Activated naive CD4-positive, alpha-beta T cell treated with anti-CD3 and anti-CD28 coated beads for 36 hours (primary cell): Measurements from ENCODE around the gene PTPRM. TPM values are rescaled to one million over a fixed set of nuclear protein-coding genes. Genes with fewer than 3 reads are reported as not detected.

Source experiments
- CTCF ChIA-PET: fragments of 350-600 bp; sonication (Branson Sonifier 250); formaldehyde crosslinking; loops from one replicate; lab custom pipeline; 2021; ENCODE audit warnings: antibody characterized with exemption; lab: Charles Lee
- DNase-seq: peaks from one replicate; pipeline ENCODE4 v3.0.0-alpha.2; 2020
- H3K27ac Mint-ChIP-seq: one replicate; pipeline ENCODE4 v1.8.0; 2021; ENCODE audit warnings: mild to moderate bottlenecking, mixed read lengths
- H3K27me3 Mint-ChIP-seq: one replicate; pipeline ENCODE4 v1.8.0; 2021; ENCODE audit warnings: low read depth, mixed read lengths
- H3K36me3 Mint-ChIP-seq: one replicate; pipeline ENCODE4 v1.8.0; 2021; ENCODE audit warnings: low read depth, mixed read lengths
- H3K4me1 Mint-ChIP-seq: one replicate; pipeline ENCODE4 v1.8.0; 2021; ENCODE audit warnings: low read depth, mixed read lengths
- H3K4me3 Mint-ChIP-seq: one replicate; pipeline ENCODE4 v1.8.0; 2021; ENCODE audit warnings: mild to moderate bottlenecking, moderate library complexity, mixed read lengths
- H3K9me3 Mint-ChIP-seq: one replicate; pipeline ENCODE4 v1.8.0; 2021; ENCODE audit warnings: mixed read lengths
- intact Hi-C: fragments of 100-400 bp; cut with micrococcal nuclease; formaldehyde crosslinking; loops from one replicate; pipeline ENCODE4 v1.15.1; 2023
- total RNA-seq, 2 experiments: library from RNA; stranded (reverse); gene quantifications; one replicate each; pipeline ENCODE4 v1.2.3, GENCODE V29; 2021

PTPRM gene
- total RNA-seq, 2 experiments from 2014 or later: 4.3 to 6.1 TPM

DNA sequence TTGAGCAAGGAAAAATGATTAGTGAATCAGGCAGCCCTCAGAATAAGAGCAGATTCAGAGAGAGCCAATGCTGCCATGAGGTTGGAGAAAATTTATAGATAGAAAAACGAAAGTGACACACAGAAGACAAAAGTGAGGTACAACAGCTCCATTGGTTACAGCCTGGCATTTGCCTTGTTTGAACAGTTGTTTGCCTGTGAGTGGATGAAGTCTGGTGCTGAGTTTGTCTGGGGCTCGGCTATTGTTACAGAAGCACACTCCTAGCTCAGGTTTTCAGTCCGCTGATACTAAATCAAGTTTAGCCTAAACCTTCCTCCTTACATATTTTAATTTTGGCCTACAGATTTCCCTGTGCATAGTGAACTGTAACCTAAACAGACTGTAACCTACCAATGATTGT, 654.3 kb downstream of the PTPRM start:
- peaks cover 2% of the 10 kb centered on the region for H3K27me3 Mint-ChIP-seq
- no peaks in the 10 kb centered on the region for H3K9me3 Mint-ChIP-seq
- no peak overlapping the region for H3K4me3 Mint-ChIP-seq
- H3K4me1 Mint-ChIP-seq: no peaks in the 10 kb centered on the region
- DNase-seq: no peak
- H3K27ac Mint-ChIP-seq: no peak overlapping the region
- CTCF ChIA-PET: no interaction called here
- intact Hi-C loops: no loop called here
- H3K36me3 Mint-ChIP-seq: no peaks in the 10 kb centered on the region

DNA sequence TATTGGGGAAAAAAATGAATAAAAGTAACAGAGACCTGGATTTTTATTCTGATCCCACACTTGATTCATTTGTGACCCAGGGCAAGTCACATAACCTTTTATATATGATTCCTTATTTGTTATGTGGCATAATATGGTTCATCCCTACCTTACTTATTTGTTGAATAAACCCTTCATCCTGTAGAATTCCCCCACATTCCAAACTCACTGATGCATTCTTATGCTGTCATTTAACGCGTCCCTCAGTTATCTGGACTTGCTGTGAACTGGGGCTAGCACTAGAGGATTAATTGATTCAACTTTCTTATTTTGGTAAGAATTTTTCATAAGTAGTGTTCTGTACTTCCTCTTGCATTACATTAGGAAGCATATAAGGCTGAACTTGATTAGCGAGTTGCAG, 657.5 kb downstream of the PTPRM start:
- Mint-ChIP-seq H3K9me3 (no peaks in the 10 kb centered on the region), H3K27me3 (no peaks in the 10 kb centered on the region), H3K36me3 (no peaks in the 10 kb centered on the region), H3K4me3 (no peak overlapping the region), H3K27ac (no peak overlapping the region), H3K4me1 (no peaks in the 10 kb centered on the region)
- CTCF ChIA-PET: no interaction called here
- no peak for DNase-seq
- intact Hi-C loops: no loop called here

DNA sequence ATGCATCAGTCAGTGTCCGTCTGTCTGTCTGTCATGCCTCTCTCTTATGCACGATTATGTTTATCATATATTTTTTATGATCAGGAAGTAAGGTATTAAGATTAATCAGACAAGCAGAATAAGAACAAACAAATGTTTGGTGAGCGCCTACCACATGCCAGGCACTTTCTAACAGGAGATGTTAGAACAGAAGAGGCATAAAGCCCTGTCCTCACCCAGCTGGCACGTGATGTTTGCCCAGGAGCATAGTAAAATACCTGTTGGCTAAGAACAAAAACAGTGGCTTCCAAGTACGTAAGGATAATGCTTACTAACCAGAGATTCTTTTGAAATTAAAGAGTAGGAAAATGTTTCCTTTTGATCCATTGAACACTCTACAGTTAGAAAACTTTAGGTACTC, 661.9 kb downstream of the PTPRM start:
- Mint-ChIP-seq H3K4me3 (no peak overlapping the region), H3K9me3 (no peaks in the 10 kb centered on the region), H3K36me3 (no peaks in the 10 kb centered on the region), H3K4me1 (no peaks in the 10 kb centered on the region), H3K27ac (no peak overlapping the region), H3K27me3 (no peaks in the 10 kb centered on the region)
- no peak for DNase-seq
- CTCF ChIA-PET: no interaction called here
- intact Hi-C loops: no loop called here

DNA sequence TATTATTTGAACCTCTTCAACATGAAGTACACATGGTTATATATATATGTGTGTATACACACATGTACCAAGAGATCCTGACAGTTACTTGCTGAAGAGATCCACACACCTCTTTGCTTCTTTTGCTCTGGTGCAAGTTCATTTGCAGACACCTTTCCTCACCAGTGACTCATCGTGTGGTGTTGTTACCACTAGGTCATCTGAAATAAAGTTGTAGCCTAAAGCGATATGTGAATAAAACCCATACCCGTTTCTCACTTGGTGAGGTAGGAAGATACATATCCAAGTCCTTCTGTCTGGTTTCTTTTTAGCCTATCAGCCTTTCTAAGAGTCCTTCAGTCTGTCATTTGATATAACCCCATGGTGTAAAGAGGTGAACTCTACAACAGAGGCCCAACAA, 662.7 kb downstream of the PTPRM start:
- CTCF ChIA-PET: no interaction called here
- Mint-ChIP-seq H3K4me1 (no peaks in the 10 kb centered on the region), H3K9me3 (no peaks in the 10 kb centered on the region), H3K4me3 (no peak overlapping the region), H3K36me3 (no peaks in the 10 kb centered on the region), H3K27me3 (no peaks in the 10 kb centered on the region), H3K27ac (no peak overlapping the region)
- DNase-seq: no peak
- intact Hi-C loops: no loop called here

DNA sequence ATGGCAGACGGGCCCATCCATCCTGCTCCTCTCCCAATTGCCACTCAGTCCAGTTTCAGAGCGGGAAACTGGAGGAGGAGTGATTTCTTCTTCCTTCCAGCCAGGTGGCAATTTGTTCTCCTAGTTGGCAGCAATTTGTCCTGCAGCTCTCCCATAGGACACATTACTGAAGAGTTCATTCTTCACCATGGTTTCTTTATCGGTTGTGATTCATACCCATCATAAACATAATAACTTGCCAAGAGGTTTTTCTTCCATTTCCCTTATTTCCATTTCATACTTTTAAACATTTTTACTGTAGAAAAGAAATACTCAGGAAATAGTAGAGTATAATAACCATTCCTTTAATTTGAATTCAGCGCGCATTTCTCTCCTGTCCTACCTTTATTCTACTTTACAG, 664.2 kb downstream of the PTPRM start:
- Mint-ChIP-seq H3K36me3 (no peaks in the 10 kb centered on the region), H3K4me1 (no peaks in the 10 kb centered on the region), H3K4me3 (no peak overlapping the region), H3K9me3 (no peaks in the 10 kb centered on the region), H3K27ac (no peak overlapping the region), H3K27me3 (no peaks in the 10 kb centered on the region)
- intact Hi-C loops: no loop called here
- no peak for DNase-seq
- CTCF ChIA-PET: no interaction called here

DNA sequence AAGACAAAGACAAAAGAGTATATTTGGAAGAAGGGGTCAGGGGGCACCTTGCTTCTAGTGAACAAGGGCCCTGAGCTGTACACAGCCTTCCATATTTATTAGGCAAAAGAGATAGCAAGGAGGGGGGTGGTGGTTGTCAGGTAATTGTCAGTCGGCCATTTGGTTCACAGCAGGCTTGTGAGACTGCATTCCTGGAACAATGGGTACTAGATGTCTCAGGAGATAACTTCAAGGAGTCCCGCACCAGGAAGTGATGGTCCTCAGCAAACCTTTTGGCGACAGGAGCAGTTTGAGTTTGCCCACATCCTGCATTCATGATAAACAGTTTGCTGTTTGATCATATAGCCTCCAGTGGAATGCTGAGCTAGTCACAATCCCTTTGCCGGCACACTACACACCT, 665.7 kb downstream of the PTPRM start:
- no peaks in the 10 kb centered on the region for H3K27me3 Mint-ChIP-seq
- no peak for DNase-seq
- H3K27ac Mint-ChIP-seq: no peak overlapping the region
- CTCF ChIA-PET: no interaction called here
- H3K4me1 Mint-ChIP-seq: no peaks in the 10 kb centered on the region
- H3K36me3 Mint-ChIP-seq: peaks cover 1% of the 10 kb centered on the region
- intact Hi-C loops: no loop called here
- H3K4me3 Mint-ChIP-seq: no peak overlapping the region
- peaks cover under 1% of the 10 kb centered on the region for H3K9me3 Mint-ChIP-seq

DNA sequence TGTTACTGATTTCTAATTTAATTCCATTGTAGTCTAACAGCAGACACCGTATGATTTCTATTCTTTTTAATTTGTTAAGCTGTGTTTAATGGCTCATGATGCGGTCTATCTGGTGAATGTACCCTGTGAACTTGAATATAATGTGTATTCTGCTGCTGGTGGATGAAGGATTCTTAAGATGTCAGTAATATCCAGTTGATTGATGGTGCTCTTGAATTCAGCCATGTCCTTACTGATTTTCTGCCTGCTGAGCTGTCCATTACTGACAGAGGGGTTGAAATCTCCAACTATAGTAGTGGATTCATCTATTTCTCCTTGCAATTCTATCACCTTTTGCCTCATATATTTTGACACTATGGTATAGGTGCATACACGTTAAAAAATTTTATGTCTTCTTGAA, 668.8 kb downstream of the PTPRM start:
- DNase-seq: no peak
- Mint-ChIP-seq H3K36me3 (peaks cover 1% of the 10 kb centered on the region), H3K4me1 (no peaks in the 10 kb centered on the region), H3K9me3 (peaks cover 1% of the 10 kb centered on the region), H3K27ac (no peak overlapping the region), H3K4me3 (no peak overlapping the region), H3K27me3 (no peaks in the 10 kb centered on the region)
- CTCF ChIA-PET: no interaction called here
- intact Hi-C loops: no loop called here

DNA sequence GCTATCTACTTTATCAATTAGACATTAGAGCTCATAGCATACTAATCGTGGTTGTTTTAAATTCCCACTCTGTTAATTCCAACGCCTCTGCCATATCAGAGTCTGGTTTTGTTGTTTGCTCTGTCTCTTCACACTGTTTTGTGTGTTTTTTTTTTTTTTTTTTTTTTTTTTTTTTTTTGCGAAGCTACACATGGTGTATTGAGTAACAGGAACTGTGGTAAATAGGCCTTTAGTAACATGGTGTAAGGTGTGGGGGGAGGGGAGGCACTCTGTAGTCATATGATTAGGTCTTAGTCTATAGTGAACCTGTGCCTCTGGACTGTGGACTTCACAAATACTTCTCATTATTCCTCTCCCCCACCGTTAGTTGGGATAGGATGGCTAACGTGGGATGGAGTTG, 671.4 kb downstream of the PTPRM start:
- intact Hi-C loops: no loop called here
- peaks cover 1% of the 10 kb centered on the region for H3K9me3 Mint-ChIP-seq
- DNase-seq: no peak
- H3K27ac Mint-ChIP-seq: no peak overlapping the region
- no peaks in the 10 kb centered on the region for H3K4me1 Mint-ChIP-seq
- peaks cover 2% of the 10 kb centered on the region for H3K27me3 Mint-ChIP-seq
- peaks cover 1% of the 10 kb centered on the region for H3K36me3 Mint-ChIP-seq
- CTCF ChIA-PET: interaction anchor here (0.9 kb wide), 1 partner anchor 148 kb away, joined by 5 read pairs; no protein-coding TSS in a partner anchor
- no peak overlapping the region for H3K4me3 Mint-ChIP-seq

DNA sequence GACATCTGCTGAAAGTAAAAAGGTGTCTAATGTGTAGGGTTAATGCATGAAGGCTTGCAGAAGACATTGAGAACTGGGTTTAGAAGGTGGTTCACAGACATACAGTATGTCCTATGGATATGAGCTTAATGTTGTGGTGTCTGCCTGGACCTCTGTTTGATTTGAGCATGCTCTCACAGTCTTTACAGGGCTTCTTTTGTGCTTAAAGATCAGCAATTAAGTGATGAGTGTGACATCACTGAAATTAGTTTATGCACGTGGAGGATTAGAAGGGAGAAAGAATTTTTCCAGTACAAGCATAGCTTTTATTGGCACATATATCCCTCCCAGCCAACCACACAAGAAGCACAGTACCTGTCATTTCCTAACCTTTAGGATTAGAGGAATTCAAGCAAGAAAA, 674.6 kb downstream of the PTPRM start:
- H3K4me3 Mint-ChIP-seq: no peak overlapping the region

DNA sequence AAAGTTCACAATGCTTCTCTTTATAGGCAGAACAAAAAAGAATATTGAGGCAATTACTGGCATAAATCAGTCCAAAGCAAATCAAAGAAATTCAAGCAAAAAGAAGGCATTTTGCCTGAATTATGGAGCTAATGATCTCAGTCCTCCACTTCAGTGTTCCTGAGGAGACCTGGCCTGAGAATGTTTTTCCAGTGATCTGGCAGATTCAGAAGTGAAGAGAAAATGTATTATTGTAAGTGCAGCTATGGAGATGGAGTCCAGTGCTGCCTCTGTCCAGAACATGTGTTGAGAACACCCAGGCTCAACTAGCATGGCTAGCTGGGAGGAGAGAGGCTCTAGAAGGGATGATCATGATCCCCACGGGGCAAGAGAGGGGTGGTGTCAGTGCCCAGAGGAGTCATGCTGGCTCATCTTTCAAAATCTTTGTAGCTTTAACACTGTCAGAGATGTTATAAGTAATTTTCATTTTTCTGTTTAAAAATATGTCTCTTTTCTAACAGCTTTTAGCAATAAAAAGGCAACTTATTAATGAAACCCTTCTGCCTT, 675.1 kb downstream of the PTPRM start:
- no peak overlapping the region for H3K27ac Mint-ChIP-seq
- H3K9me3 Mint-ChIP-seq: peaks cover 1% of the 10 kb centered on the region
- intact Hi-C loops: no loop called here
- H3K4me3 Mint-ChIP-seq: no peak overlapping the region
- DNase-seq: no peak
- H3K4me1 Mint-ChIP-seq: no peaks in the 10 kb centered on the region
- H3K27me3 Mint-ChIP-seq: peaks cover 2% of the 10 kb centered on the region
- H3K36me3 Mint-ChIP-seq: no peaks in the 10 kb centered on the region
- CTCF ChIA-PET: no interaction called here

More for the DNA sequence above, 674.6 kb downstream of the PTPRM start:
- Mint-ChIP-seq H3K4me1 (no peaks in the 10 kb centered on the region), H3K9me3 (peaks cover 1% of the 10 kb centered on the region), H3K27me3 (peaks cover 2% of the 10 kb centered on the region), H3K27ac (no peak overlapping the region), H3K36me3 (peaks cover 1% of the 10 kb centered on the region)
- CTCF ChIA-PET: no interaction called here
- intact Hi-C loops: no loop called here
- no peak for DNase-seq

DNA sequence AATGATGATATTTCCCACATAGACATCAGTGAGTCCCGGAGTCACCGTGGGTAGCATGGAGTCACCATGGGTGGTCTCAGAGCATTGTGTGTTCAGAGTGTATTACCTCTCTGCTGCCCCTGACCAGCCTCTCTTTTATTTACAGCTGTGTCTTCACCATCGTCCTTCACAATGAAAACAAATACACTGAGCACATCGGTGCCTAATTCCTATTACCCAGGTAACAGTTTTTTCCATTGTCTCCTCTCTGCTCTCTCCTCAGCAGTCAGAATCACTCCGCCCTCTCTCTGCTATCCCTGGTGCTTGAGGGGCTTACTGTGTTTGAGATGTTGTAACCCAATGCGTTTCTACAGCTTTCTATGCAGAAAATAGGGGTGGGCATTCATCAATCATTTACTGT, 680.6 kb downstream of the PTPRM start:
- Mint-ChIP-seq H3K27ac (no peak overlapping the region), H3K9me3 (no peaks in the 10 kb centered on the region), H3K27me3 (no peaks in the 10 kb centered on the region), H3K4me3 (no peak overlapping the region), H3K4me1 (no peaks in the 10 kb centered on the region), H3K36me3 (no peaks in the 10 kb centered on the region)
- intact Hi-C loops: no loop called here
- no peak for DNase-seq
- CTCF ChIA-PET: no interaction called here

DNA sequence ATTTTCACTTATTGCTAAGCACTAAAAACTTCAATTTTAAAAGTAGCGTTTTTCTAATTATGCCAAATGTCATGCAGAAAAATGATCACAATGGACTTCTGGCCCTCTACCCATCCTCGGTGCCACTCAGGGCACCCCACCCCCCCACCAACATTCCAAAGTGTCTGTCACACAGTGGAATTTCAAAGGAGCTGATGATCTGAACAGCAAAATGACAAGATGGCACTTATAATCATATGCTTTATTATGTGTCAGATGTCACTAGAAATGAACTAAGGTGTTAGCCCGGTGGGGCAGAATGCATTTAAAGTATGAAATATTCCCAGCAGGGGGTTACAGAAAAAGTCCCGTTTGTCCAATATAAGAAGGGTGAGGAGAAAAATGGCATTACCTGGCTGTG, 681.5 kb downstream of the PTPRM start:
- CTCF ChIA-PET: no interaction called here
- Mint-ChIP-seq H3K36me3 (no peaks in the 10 kb centered on the region), H3K4me3 (no peak overlapping the region)

DNA sequence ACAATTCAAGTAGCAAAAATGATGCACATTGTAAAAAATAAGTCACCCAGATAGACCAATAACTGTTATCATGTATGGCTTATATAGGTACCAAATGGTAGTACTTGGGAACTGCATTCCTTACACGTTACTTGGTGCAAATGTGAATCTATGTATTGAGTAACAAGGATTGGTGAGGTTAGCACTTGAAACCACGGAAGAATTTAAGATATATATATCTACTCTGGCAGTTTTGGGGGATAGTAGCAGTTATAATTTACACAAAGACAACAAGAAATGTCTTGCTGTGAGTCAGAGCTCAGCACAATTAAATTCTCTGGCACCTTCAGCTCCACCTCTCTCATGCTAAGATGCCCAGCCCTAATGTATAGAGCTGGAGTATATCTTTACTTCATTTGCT, 682.7 kb downstream of the PTPRM start:
- Mint-ChIP-seq H3K36me3 (no peaks in the 10 kb centered on the region), H3K27me3 (no peaks in the 10 kb centered on the region), H3K9me3 (no peaks in the 10 kb centered on the region), H3K4me3 (no peak overlapping the region), H3K4me1 (no peaks in the 10 kb centered on the region), H3K27ac (no peak overlapping the region)
- CTCF ChIA-PET: no interaction called here
- intact Hi-C loops: no loop called here
- DNase-seq: no peak

More for the DNA sequence above, 681.5 kb downstream of the PTPRM start:
- intact Hi-C loops: no loop called here
- Mint-ChIP-seq H3K9me3 (no peaks in the 10 kb centered on the region), H3K27me3 (no peaks in the 10 kb centered on the region), H3K27ac (no peak overlapping the region), H3K4me1 (no peaks in the 10 kb centered on the region)
- no peak for DNase-seq
